ENCODE measurements around the gene PCSK2. TPM values are rescaled to one million over a fixed set of nuclear protein-coding genes. Genes with fewer than 3 reads are reported as not detected.

Gene PCSK2
- total RNA-seq, 2 experiments from 2014 or later, result not detected

GRCh38 chr20:17501701-17502100, 274.9 kb downstream of the PCSK2 start:
- POLR2A ChIA-PET, result no interaction called here
- Histone ChIP-seq H3K36me3 (ENCODE audit: insufficient read depth, low read length) (no peaks in the 10 kb centered on the region), H3K4me1 (ENCODE audit: insufficient read depth, low read length, poor library complexity, severe bottlenecking) (peaks cover 13% of the 10 kb centered on the region), H3K9me3 (ENCODE audit: low read length) (no peaks in the 10 kb centered on the region), H2AFZ (ENCODE audit: low read length) (no peak overlapping the region), H3K4me3 (ENCODE audit: low read depth, low read length, poor library complexity, severe bottlenecking) (no peak overlapping the region), H3K27ac (ENCODE audit: low read depth, low read length, poor library complexity, severe bottlenecking) (no peak overlapping the region), H3K9me2 (ENCODE audit: insufficient read depth, low read length) (no peaks in the 10 kb centered on the region), H3K4me2 (ENCODE audit: low read length) (no peak overlapping the region), H3K79me2 (ENCODE audit: insufficient read depth, low read depth, low read length) (no peaks in the 10 kb centered on the region), H4K20me1 (ENCODE audit: insufficient read depth, low read length) (no peaks in the 10 kb centered on the region)
- CTCF ChIA-PET (ENCODE audit: unreplicated experiment), result no interaction called here
- intact Hi-C loops (cut with micrococcal nuclease; ENCODE audit: unreplicated experiment), result loop anchor here (10.0 kb wide), 1 partner anchor 633 kb away; the partner anchor contains the start of genes KAT14 and PET117
- BruUV-seq (replicated peaks), result no TSS peak
- TF ChIP-seq EZH2phosphoT487 (IDR thresholded peaks at IDR 0.05; ENCODE audit: borderline replicate concordance, low read depth, low read length), result no peak
- TF ChIP-seq, protein P1, sequence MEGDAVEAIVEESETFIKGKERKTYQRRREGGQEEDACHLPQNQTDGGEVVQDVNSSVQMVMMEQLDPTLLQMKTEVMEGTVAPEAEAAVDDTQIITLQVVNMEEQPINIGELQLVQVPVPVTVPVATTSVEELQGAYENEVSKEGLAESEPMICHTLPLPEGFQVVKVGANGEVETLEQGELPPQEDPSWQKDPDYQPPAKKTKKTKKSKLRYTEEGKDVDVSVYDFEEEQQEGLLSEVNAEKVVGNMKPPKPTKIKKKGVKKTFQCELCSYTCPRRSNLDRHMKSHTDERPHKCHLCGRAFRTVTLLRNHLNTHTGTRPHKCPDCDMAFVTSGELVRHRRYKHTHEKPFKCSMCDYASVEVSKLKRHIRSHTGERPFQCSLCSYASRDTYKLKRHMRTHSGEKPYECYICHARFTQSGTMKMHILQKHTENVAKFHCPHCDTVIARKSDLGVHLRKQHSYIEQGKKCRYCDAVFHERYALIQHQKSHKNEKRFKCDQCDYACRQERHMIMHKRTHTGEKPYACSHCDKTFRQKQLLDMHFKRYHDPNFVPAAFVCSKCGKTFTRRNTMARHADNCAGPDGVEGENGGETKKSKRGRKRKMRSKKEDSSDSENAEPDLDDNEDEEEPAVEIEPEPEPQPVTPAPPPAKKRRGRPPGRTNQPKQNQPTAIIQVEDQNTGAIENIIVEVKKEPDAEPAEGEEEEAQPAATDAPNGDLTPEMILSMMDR (conservative IDR thresholded peaks at IDR 0.05; ENCODE audit: low read length), result no peak
- DNase-seq (ENCODE audit: low spot score), result no peak

DNA sequence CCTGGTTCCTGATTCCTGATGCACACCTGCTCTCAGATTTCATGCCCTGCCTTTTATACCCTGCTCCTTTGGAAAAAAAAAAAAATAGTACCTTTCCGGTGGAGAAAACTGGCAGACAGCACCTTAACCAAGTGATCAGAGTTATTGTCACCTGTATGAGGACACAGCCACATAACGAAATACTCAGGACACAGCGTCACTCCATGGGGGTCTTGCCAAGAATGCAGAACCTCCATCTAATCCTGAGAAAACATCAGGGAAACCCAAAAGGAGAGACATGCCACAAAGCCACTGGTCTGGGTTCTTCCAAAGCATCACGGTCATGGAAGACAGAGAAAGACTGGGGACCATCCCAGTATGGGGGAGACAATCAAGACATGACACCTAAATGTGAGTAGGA, 275.3 kb downstream of the PCSK2 start:
- Histone ChIP-seq H3K9me2 (ENCODE audit: insufficient read depth, low read length) (no peaks in the 10 kb centered on the region), H3K36me3 (ENCODE audit: insufficient read depth, low read length) (no peaks in the 10 kb centered on the region), H3K4me2 (ENCODE audit: low read length) (no peak overlapping the region), H3K79me2 (ENCODE audit: insufficient read depth, low read depth, low read length) (no peaks in the 10 kb centered on the region), H4K20me1 (ENCODE audit: insufficient read depth, low read length) (no peaks in the 10 kb centered on the region), H3K4me1 (ENCODE audit: insufficient read depth, low read length, poor library complexity, severe bottlenecking) (peaks cover 13% of the 10 kb centered on the region), H3K27ac (ENCODE audit: low read depth, low read length, poor library complexity, severe bottlenecking) (no peak overlapping the region), H3K4me3 (ENCODE audit: low read depth, low read length, poor library complexity, severe bottlenecking) (no peak overlapping the region), H2AFZ (ENCODE audit: low read length) (no peak overlapping the region), H3K9me3 (ENCODE audit: low read length) (no peaks in the 10 kb centered on the region)
- TF ChIP-seq, protein P1 (conservative IDR thresholded peaks at IDR 0.05; ENCODE audit: low read length), result no peak
- TF ChIP-seq EZH2phosphoT487 (IDR thresholded peaks at IDR 0.05; ENCODE audit: borderline replicate concordance, low read depth, low read length), result no peak
- intact Hi-C loops (cut with micrococcal nuclease; ENCODE audit: unreplicated experiment), result loop anchor here (10.0 kb wide), 1 partner anchor 633 kb away; the partner anchor contains the start of genes KAT14 and PET117
- no TSS peak for BruUV-seq (replicated peaks)
- POLR2A ChIA-PET, result no interaction called here
- CTCF ChIA-PET (ENCODE audit: unreplicated experiment), result no interaction called here
- no peak for DNase-seq (ENCODE audit: low spot score)

DNA sequence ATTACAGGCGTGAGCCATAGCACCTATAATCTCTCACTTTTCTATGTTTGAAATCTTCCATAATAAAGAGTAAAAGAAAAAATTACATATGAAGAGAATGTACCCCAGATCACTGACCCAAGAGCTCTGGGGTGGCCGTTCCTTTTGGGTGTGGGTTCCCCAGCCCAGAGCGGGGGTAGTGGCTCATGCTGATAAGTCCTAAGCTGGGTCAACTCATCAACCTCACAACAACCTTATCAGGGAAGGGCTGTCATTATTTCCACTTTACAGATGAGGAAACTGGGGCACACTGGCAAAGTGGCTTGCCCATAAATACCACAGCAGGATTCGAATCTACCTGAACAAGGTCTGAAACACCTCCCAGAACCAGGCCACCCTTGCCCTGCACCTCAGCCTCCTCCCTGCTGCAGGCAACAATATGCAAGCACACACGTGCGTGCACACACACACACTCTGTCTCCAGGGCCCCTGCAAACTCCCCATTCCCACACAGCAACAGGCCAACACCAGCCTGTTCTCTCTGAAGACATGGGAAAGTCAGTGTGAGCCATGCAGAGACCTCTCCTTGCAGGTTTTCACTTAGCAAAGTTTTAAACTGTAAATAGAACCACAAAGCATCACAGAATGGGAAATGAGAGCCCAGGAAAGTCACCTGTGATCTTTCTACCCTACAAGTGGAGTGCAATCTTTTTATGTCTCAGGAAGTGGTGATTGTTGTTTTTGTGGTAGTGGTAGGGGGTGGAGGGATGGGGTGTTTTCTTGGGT, 276.6 kb downstream of the PCSK2 start:
- no peaks in the 10 kb centered on the region for H3K36me3 ChIP-seq (ENCODE audit: insufficient read depth, low read length)
- no peaks in the 10 kb centered on the region for H3K79me2 ChIP-seq (ENCODE audit: insufficient read depth, low read depth, low read length)
- no peak overlapping the region for H3K4me2 ChIP-seq (ENCODE audit: low read length)
- intact Hi-C loops (cut with micrococcal nuclease; ENCODE audit: unreplicated experiment), result loop anchor here (1.0 to 10.0 kb wide), 5 partner anchors 113 to 773 kb away; partner anchors contain the start of genes KAT14 and PET117
- no peaks in the 10 kb centered on the region for H3K9me2 ChIP-seq (ENCODE audit: insufficient read depth, low read length)
- no peak overlapping the region for H3K4me3 ChIP-seq (ENCODE audit: low read depth, low read length, poor library complexity, severe bottlenecking)
- no peaks in the 10 kb centered on the region for H3K9me3 ChIP-seq (ENCODE audit: low read length)
- no TSS peak for BruUV-seq (replicated peaks)
- CTCF ChIA-PET (ENCODE audit: unreplicated experiment), result interaction anchor here (0.6 kb wide), 1 partner anchor 320 kb away, joined by 5 read pairs; no protein-coding TSS in a partner anchor
- no peak overlapping the region for H2AFZ ChIP-seq (ENCODE audit: low read length)
- POLR2A ChIA-PET, result interaction anchor here (0.6 kb wide), 1 partner anchor 66 kb away, joined by 3 read pairs; the partner anchor contains the start of gene DSTN
- H3K27ac ChIP-seq (ENCODE audit: low read depth, low read length, poor library complexity, severe bottlenecking), result no peak overlapping the region
- peaks cover 13% of the 10 kb centered on the region for H3K4me1 ChIP-seq (ENCODE audit: insufficient read depth, low read length, poor library complexity, severe bottlenecking)
- H4K20me1 ChIP-seq (ENCODE audit: insufficient read depth, low read length), result no peaks in the 10 kb centered on the region
- TF ChIP-seq, protein P1 (conservative IDR thresholded peaks at IDR 0.05; ENCODE audit: low read length), result no peak
- TF ChIP-seq EZH2phosphoT487 (IDR thresholded peaks at IDR 0.05; ENCODE audit: borderline replicate concordance, low read depth, low read length), result no peak
- DNase-seq (ENCODE audit: low spot score), result no peak
